Upper lobe of left lung (tissue), 4 donors: ENCODE results near the gene ZNF507.

ENCODE experiments used
- CTCF ChIP-seq, 6 experiments: fragments of 450-650 bp in 4 of 6; fragments of 200-600 bp in 2 of 6; sonication (generic) in 2 of 6; IDR thresholded peaks; one replicate each; pipeline ENCODE4 v1.5.1; 2016 to 2019; ENCODE audit warnings: antibody characterized with exemption in 6 of 6
- EP300 ChIP-seq, 4 donors: sonication (generic); formaldehyde crosslinking; IDR thresholded peaks; one replicate each; pipeline ENCODE4 v1.5.1; 2017; ENCODE audit warnings: antibody characterized with exemption in 4 of 4, control low read depth in 2 of 4
- POLR2A ChIP-seq, 4 donors: fragments of 450-650 bp; IDR thresholded peaks; one replicate each; pipeline ENCODE4 v1.5.1; 2016 to 2017; ENCODE audit warnings: antibody characterized with exemption in 4 of 4, mild to moderate bottlenecking in 2 of 4
- POLR2AphosphoS5 ChIP-seq, 2 donors: sonication (generic); formaldehyde crosslinking; IDR thresholded peaks; one replicate each; pipeline ENCODE4 v1.5.1; 2017; ENCODE audit warnings: antibody characterized with exemption in 2 of 2

GRCh38 chr19:32367948-32368536, 22.6 kb downstream of the ZNF507 start:
- TF ChIP-seq CTCF (IDR thresholded peaks at IDR 0.05) (no peak), POLR2A (IDR thresholded peaks at IDR 0.05) (no peak), POLR2AphosphoS5 (IDR thresholded peaks at IDR 0.05) (no peak), EP300 (IDR thresholded peaks at IDR 0.05) (no peak)
